Ovary (tissue), 9 donors: ENCODE measurements around the gene GTPBP1. TPM values are rescaled to one million over a fixed set of nuclear protein-coding genes. Genes with fewer than 3 reads are reported as not detected.

Experiments
- DNase-seq, 5 donors: peaks; one replicate each; pipeline ENCODE4 v3.0.0-alpha.2; 2019 to 2020
- H3K27ac ChIP-seq, 2 donors: fragments of 200-600 bp; one replicate each; pipeline versions ENCODE4 v1.5.1 to v1.8.0; 2019 to 2022
- H3K27me3 ChIP-seq: fragments of 200-600 bp; one replicate; pipeline ENCODE4 v1.8.0; 2022
- H3K36me3 ChIP-seq: fragments of 200-600 bp; sonication (generic); one replicate; pipeline ENCODE4 v1.5.1; 2019
- H3K4me1 ChIP-seq: one replicate; pipeline ENCODE4 v1.8.1; 2013; ENCODE audit warnings: mild to moderate bottlenecking, moderate library complexity; ENCODE audit not compliant: insufficient read depth
- H3K4me3 ChIP-seq: fragments of 200-600 bp; sonication (generic); one replicate; pipeline ENCODE4 v1.5.1; 2017
- H3K9me3 ChIP-seq, 2 donors: fragments of 200-600 bp in 1 of 2; sonication (generic) in 1 of 2; one replicate each; pipeline versions ENCODE4 v1.5.1 to v1.8.1; 2013 to 2019; ENCODE audit warnings: mild to moderate bottlenecking in 1 of 2, moderate library complexity in 1 of 2
- CTCF ChIP-seq, 3 donors: fragments of 450-650 bp in 2 of 3; fragments of 200-600 bp in 1 of 3; IDR thresholded peaks; one replicate each; pipeline versions ENCODE4 v1.5.1 to v1.8.0; 2016 to 2022; ENCODE audit warnings: antibody characterized with exemption in 3 of 3, mild to moderate bottlenecking in 1 of 3
- EP300 ChIP-seq: sonication (generic); formaldehyde crosslinking; IDR thresholded peaks from one replicate; pipeline ENCODE4 v1.6.1; 2017; ENCODE audit warnings: antibody characterized with exemption
- POLR2A ChIP-seq: fragments of 450-650 bp; IDR thresholded peaks from one replicate; pipeline ENCODE4 v1.6.1; 2017; ENCODE audit warnings: antibody characterized with exemption, mild to moderate bottlenecking, moderate library complexity
- WGBS, 3 donors: extraction: QIAGEN DNeasy Blood & Tissue Kit in 1 of 3; methylation state at CpG; one replicate each; pipeline versions ENCODE4 v1.1.5 to v1.1.7; 2013 to 2017; 5-methylcytosine and 5-hydroxymethylcytosine counted together
- intact Hi-C, 4 donors: fragments of 100-400 bp; cut with DNase I; formaldehyde crosslinking; loops; one replicate each; pipeline versions ENCODE4 v1.11.0 to v1.15.1; 2022 to 2023
- polyA plus RNA-seq, 2 donors: library from polyadenylated mRNA; stranded (reverse); fragments of 200-250 nt in 1 of 2; fragments of 350-450 nt in 1 of 2; fragmentation: Illumina TruSeq in 1 of 2; extraction: RNeasy Lipid Tissue Mini Kit (QIAGEN cat#74804) in 1 of 2; gene quantifications; one replicate each; pipeline ENCODE4 v1.2.3, GENCODE V29; 2013 to 2014
- total RNA-seq, 7 donors: library from RNA; depleted of rRNA in 2 of 7; stranded (reverse); fragments of >200 nt in 2 of 7; fragmentation: NEBNext Ultra II Directional in 3 of 7; extraction: Animal tissue kit (Norgen Biotek cat#: 25700) in 3 of 7; gene quantifications; one replicate each; pipeline versions ENCODE4 v1.1.0 to v1.2.4, GENCODE V29; 2016 to 2023
- donor health status: DM: no; HTN: no; CAD: no; lungs with moderate emphysema.
- donor health status: DM: no; HTN: no; CAD: no.
- donor health status: Bipolar disorder and iron deficiency.
- donor health status: DM: yes; HTN: yes; CAD: no.
- donor health status: DM: no; HTN: no; CAD: no.
- donor health status: DM: yes; HTN: yes; CAD: no.

The GTPBP1 gene
- total and polyA plus RNA-seq, 9 donors: 16.9 to 71.3 (median 59.9) TPM

- 88 to 93% (median 92%) methylated on average over 25 of the region's 25 CpGs for WGBS, 3 donors
- Histone ChIP-seq H3K9me3 (no peaks in the 10 kb centered on the region), H3K27ac (no peak overlapping the region), H3K4me3 (no peak overlapping the region), H3K36me3 (no peaks in the 10 kb centered on the region), H3K27me3 (no peaks in the 10 kb centered on the region), H3K4me1 (peaks cover 3% of the 10 kb centered on the region)
- TF ChIP-seq EP300: no peak
- TF ChIP-seq POLR2A: no peak
- no peak for TF ChIP-seq CTCF (IDR thresholded peaks at IDR 0.05)
- intact Hi-C loops: no loop called here
- DNase-seq: no peak
Measured at GRCh38 chr22:38742176-38742942, 36.6 kb downstream of the GTPBP1 start.

- peak in 2 of 5 donors; percentile 55 to 78 for DNase-seq
Measured at GRCh38 chr22:38744981-38745380, 39.2 kb downstream of the GTPBP1 start.

GRCh38 chr22:38745676-38746460 is 40.1 kb downstream of the GTPBP1 start:
- Histone ChIP-seq H3K9me3 (no peaks in the 10 kb centered on the region), H3K27ac (no peak overlapping the region), H3K4me3 (no peak overlapping the region), H3K4me1 (peaks cover 3% of the 10 kb centered on the region), H3K27me3 (no peaks in the 10 kb centered on the region), H3K36me3 (no peaks in the 10 kb centered on the region)
- DNase-seq: no peak
- WGBS, 3 donors: 89 to 93% (median 90%) methylated on average over 14 of the region's 14 CpGs
- no peak for TF ChIP-seq POLR2A
- no peak for TF ChIP-seq EP300
- no peak for TF ChIP-seq CTCF (IDR thresholded peaks at IDR 0.05)
- intact Hi-C loops: no loop called here

More at GRCh38 chr22:38744981-38745380, 39.2 kb downstream of the GTPBP1 start:
- TF ChIP-seq POLR2A (no peak), EP300 (no peak)
- no peak overlapping the region for H3K27ac ChIP-seq
- H3K36me3 ChIP-seq: no peaks in the 10 kb centered on the region
- peaks cover 3% of the 10 kb centered on the region for H3K4me1 ChIP-seq
- H3K27me3 ChIP-seq: no peaks in the 10 kb centered on the region
- intact Hi-C loops: no loop called here
- H3K4me3 ChIP-seq: no peak overlapping the region
- no peaks in the 10 kb centered on the region for H3K9me3 ChIP-seq
- 12 to 37% (median 22%) methylated on average over 6 of the region's 6 CpGs for WGBS, 3 donors

- intact Hi-C loops: no loop called here
- Histone ChIP-seq H3K9me3 (no peaks in the 10 kb centered on the region), H3K4me3 (no peak overlapping the region), H3K4me1 (peaks cover 3% of the 10 kb centered on the region), H3K27ac (no peak overlapping the region), H3K36me3 (no peaks in the 10 kb centered on the region), H3K27me3 (no peaks in the 10 kb centered on the region)
- no peak for DNase-seq
- TF ChIP-seq POLR2A: no peak
- no peak for TF ChIP-seq EP300
- no peak for TF ChIP-seq CTCF (IDR thresholded peaks at IDR 0.05)
- WGBS, 3 donors: 66 to 71% (median 70%) methylated on average over 14 of the region's 14 CpGs
Measured at GRCh38 chr22:38748487-38749136, 42.9 kb downstream of the GTPBP1 start.
